ENCODE data around the gene SBF1.

SBF1 gene

GRCh38 chr22:50408311-50408710 is 66.5 kb downstream of the SBF1 start:
- Histone ChIP-seq H3K27me3 (ENCODE audit: insufficient read depth, low read depth) (no peaks in the 10 kb centered on the region), H2AFZ (ENCODE audit: low read depth) (no peak overlapping the region), H3K4me2 (no peak overlapping the region), H3K9ac (no peak overlapping the region), H3K4me1 (ENCODE audit: low read depth, poor library complexity, severe bottlenecking) (no peaks in the 10 kb centered on the region), H3K4me3 (IDR thresholded peaks at IDR 0.05; ENCODE audit: insufficient read depth, low read depth, low read length) (no peak overlapping the region), H3K36me3 (ENCODE audit: insufficient read depth) (no peaks in the 10 kb centered on the region), H4K20me1 (ENCODE audit: insufficient read depth) (no peaks in the 10 kb centered on the region), H3K27ac (no peak overlapping the region), H3K79me2 (ENCODE audit: insufficient read depth, low read depth) (no peaks in the 10 kb centered on the region)
- TF ChIP-seq, protein P1, sequence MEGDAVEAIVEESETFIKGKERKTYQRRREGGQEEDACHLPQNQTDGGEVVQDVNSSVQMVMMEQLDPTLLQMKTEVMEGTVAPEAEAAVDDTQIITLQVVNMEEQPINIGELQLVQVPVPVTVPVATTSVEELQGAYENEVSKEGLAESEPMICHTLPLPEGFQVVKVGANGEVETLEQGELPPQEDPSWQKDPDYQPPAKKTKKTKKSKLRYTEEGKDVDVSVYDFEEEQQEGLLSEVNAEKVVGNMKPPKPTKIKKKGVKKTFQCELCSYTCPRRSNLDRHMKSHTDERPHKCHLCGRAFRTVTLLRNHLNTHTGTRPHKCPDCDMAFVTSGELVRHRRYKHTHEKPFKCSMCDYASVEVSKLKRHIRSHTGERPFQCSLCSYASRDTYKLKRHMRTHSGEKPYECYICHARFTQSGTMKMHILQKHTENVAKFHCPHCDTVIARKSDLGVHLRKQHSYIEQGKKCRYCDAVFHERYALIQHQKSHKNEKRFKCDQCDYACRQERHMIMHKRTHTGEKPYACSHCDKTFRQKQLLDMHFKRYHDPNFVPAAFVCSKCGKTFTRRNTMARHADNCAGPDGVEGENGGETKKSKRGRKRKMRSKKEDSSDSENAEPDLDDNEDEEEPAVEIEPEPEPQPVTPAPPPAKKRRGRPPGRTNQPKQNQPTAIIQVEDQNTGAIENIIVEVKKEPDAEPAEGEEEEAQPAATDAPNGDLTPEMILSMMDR (conservative IDR thresholded peaks at IDR 0.05; ENCODE audit: low read depth, low read length): no peak

DNA sequence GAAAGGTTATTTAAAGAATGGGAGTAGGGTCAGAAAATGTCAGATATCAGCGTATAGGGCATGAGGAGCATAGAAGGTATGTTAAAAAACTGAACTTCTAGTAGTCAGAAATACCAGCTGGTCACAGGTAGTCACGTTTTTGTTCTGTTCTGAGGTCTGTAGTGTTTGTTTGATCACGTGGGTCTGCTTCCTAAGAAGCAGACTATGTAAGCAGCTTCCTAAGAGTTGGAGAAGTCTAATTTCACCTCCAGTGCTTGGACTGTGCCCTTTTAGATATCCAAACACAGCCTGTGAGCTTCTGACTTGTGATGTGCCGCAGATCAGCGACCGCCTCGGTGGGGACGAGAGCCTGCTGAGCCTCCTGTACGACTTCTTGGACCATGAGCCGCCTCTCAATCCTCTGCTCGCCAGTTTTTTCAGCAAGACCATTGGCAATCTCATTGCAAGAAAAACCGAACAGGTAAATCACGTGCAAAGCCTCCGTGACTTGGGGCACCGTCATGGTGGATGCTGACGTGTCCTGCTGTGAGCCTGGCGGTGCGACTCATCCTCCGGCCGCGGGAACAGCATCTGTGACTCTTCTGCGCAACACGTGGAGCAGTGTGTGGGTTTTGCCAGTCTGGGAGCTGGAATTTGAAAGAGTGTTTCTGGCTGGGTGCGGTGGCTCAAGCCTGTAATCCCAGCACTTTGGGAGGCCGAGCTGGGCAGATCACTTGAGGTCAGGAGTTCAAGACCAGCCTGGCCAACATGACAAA is 68.2 kb downstream of the SBF1 start:
- H3K9ac ChIP-seq: no peak overlapping the region
- no peak overlapping the region for H3K4me2 ChIP-seq
- no peak overlapping the region for H3K4me3 ChIP-seq (IDR thresholded peaks at IDR 0.05; ENCODE audit: insufficient read depth, low read depth, low read length)
- no peak overlapping the region for H3K27ac ChIP-seq
- no peaks in the 10 kb centered on the region for H3K4me1 ChIP-seq (ENCODE audit: low read depth, poor library complexity, severe bottlenecking)
- no peaks in the 10 kb centered on the region for H3K27me3 ChIP-seq (ENCODE audit: insufficient read depth, low read depth)
- no peaks in the 10 kb centered on the region for H4K20me1 ChIP-seq (ENCODE audit: insufficient read depth)
- H3K79me2 ChIP-seq (ENCODE audit: insufficient read depth, low read depth): no peaks in the 10 kb centered on the region
- no peaks in the 10 kb centered on the region for H3K36me3 ChIP-seq (ENCODE audit: insufficient read depth)
- no peak overlapping the region for H2AFZ ChIP-seq (ENCODE audit: low read depth)
- TF ChIP-seq, protein P1 (conservative IDR thresholded peaks at IDR 0.05; ENCODE audit: low read depth, low read length): no peak

GRCh38 chr22:50403701-50404101 is 71.1 kb downstream of the SBF1 start:
- H3K4me3 ChIP-seq (IDR thresholded peaks at IDR 0.05; ENCODE audit: insufficient read depth, low read depth, low read length): no peak overlapping the region
- TF ChIP-seq, protein P1 (conservative IDR thresholded peaks at IDR 0.05; ENCODE audit: low read depth, low read length): no peak
- H3K9ac ChIP-seq: no peak overlapping the region
- H3K4me1 ChIP-seq (ENCODE audit: low read depth, poor library complexity, severe bottlenecking): no peaks in the 10 kb centered on the region
- H3K27me3 ChIP-seq (ENCODE audit: insufficient read depth, low read depth): no peaks in the 10 kb centered on the region
- H2AFZ ChIP-seq (ENCODE audit: low read depth): no peak overlapping the region
- H3K4me2 ChIP-seq: no peak overlapping the region
- H3K27ac ChIP-seq: no peak overlapping the region
- H4K20me1 ChIP-seq (ENCODE audit: insufficient read depth): no peaks in the 10 kb centered on the region
- H3K79me2 ChIP-seq (ENCODE audit: insufficient read depth, low read depth): no peaks in the 10 kb centered on the region
- H3K36me3 ChIP-seq (ENCODE audit: insufficient read depth): no peaks in the 10 kb centered on the region

GRCh38 chr22:50401907-50402306 is 72.9 kb downstream of the SBF1 start:
- H3K36me3 ChIP-seq (ENCODE audit: insufficient read depth): no peaks in the 10 kb centered on the region
- no peak overlapping the region for H3K9ac ChIP-seq
- H3K27ac ChIP-seq: no peak overlapping the region
- peaks cover 5% of the 10 kb centered on the region for H3K4me1 ChIP-seq (ENCODE audit: low read depth, poor library complexity, severe bottlenecking)
- H2AFZ ChIP-seq (ENCODE audit: low read depth): no peak overlapping the region
- H4K20me1 ChIP-seq (ENCODE audit: insufficient read depth): no peaks in the 10 kb centered on the region
- H3K4me3 ChIP-seq (IDR thresholded peaks at IDR 0.05; ENCODE audit: insufficient read depth, low read depth, low read length): no peak overlapping the region
- H3K27me3 ChIP-seq (ENCODE audit: insufficient read depth, low read depth): no peaks in the 10 kb centered on the region
- TF ChIP-seq, protein P1 (conservative IDR thresholded peaks at IDR 0.05; ENCODE audit: low read depth, low read length): no peak
- H3K4me2 ChIP-seq: no peak overlapping the region
- no peaks in the 10 kb centered on the region for H3K79me2 ChIP-seq (ENCODE audit: insufficient read depth, low read depth)

Data from KMS-11 (cell line).